ENCODE results near the gene PHLDA2.
A peak's percentile ranks its signal among the peaks of the same experiment; 100 is the strongest.

The PHLDA2 gene

GRCh38 chr11:2964782-2965181, 35.6 kb upstream of the PHLDA2 start:
- peaks cover 91% of the 10 kb centered on the region for H3K79me2 ChIP-seq (ENCODE audit: insufficient read depth, low read length)
- H3K27ac ChIP-seq (ENCODE audit: low read length), result no peak overlapping the region
- peaks cover 69% of the 10 kb centered on the region for H4K20me1 ChIP-seq (ENCODE audit: insufficient read depth, low read length)
- H3K27me3 ChIP-seq (ENCODE audit: insufficient read depth, low read length, poor library complexity), result no peaks in the 10 kb centered on the region
- ATAC-seq (ENCODE audit: insufficient read depth, low read depth), result no peak
- no peak overlapping the region for H3K4me3 ChIP-seq (ENCODE audit: low read depth in 1 of 2, low read length in 2 of 2)
- no peak for TF ChIP-seq EZH2 (IDR thresholded peaks at IDR 0.05; ENCODE audit: borderline replicate concordance, low read depth, low read length, severe bottlenecking)
- TF ChIP-seq, protein P1, sequence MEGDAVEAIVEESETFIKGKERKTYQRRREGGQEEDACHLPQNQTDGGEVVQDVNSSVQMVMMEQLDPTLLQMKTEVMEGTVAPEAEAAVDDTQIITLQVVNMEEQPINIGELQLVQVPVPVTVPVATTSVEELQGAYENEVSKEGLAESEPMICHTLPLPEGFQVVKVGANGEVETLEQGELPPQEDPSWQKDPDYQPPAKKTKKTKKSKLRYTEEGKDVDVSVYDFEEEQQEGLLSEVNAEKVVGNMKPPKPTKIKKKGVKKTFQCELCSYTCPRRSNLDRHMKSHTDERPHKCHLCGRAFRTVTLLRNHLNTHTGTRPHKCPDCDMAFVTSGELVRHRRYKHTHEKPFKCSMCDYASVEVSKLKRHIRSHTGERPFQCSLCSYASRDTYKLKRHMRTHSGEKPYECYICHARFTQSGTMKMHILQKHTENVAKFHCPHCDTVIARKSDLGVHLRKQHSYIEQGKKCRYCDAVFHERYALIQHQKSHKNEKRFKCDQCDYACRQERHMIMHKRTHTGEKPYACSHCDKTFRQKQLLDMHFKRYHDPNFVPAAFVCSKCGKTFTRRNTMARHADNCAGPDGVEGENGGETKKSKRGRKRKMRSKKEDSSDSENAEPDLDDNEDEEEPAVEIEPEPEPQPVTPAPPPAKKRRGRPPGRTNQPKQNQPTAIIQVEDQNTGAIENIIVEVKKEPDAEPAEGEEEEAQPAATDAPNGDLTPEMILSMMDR (IDR thresholded peaks at IDR 0.05; ENCODE audit: borderline replicate concordance, extremely low read depth, low read length, poor library complexity, severe bottlenecking), result no peak
- DNase-seq, result no peak
- H3K9ac ChIP-seq (ENCODE audit: low read depth, low read length), result no peak overlapping the region
- H3K4me1 ChIP-seq (ENCODE audit: insufficient read depth, low read length), result no peaks in the 10 kb centered on the region
- no peaks in the 10 kb centered on the region for H3K9me3 ChIP-seq (ENCODE audit: insufficient read depth, low read length, severe bottlenecking)
- H2AFZ ChIP-seq (ENCODE audit: low read depth, low read length), result no peak overlapping the region
- peaks cover 95% of the 10 kb centered on the region for H3K36me3 ChIP-seq (ENCODE audit: insufficient read depth, low read length)
- no peak overlapping the region for H3K4me2 ChIP-seq (ENCODE audit: insufficient read depth, low read length)

DNA sequence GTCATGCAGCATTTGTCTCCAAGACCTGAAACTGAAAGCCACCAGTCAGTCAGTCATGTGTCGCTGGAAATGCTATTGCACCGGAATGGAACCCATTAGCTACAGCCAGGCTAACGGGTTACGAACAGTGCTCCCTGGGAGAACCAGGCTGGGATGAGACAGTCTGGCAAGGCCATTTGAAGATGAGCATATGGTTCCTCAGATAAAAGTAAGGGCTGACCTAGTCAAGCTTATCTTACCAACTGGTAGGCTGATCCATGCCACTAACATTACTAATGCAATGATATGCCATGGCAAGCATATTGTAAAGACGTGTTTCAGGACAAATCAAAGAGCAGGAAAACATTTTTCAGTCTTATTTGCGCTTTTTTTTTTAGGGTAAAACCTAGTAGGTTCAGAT, 34.5 kb upstream of the PHLDA2 start:
- Histone ChIP-seq H3K9me3 (ENCODE audit: insufficient read depth, low read length, severe bottlenecking) (no peaks in the 10 kb centered on the region), H3K79me2 (ENCODE audit: insufficient read depth, low read length) (peaks cover 84% of the 10 kb centered on the region), H3K36me3 (ENCODE audit: insufficient read depth, low read length) (peaks cover 95% of the 10 kb centered on the region), H3K27me3 (ENCODE audit: insufficient read depth, low read length, poor library complexity) (no peaks in the 10 kb centered on the region), H3K4me1 (ENCODE audit: insufficient read depth, low read length) (no peaks in the 10 kb centered on the region), H3K9ac (ENCODE audit: low read depth, low read length) (no peak overlapping the region), H3K27ac (ENCODE audit: low read length) (no peak overlapping the region), H2AFZ (ENCODE audit: low read depth, low read length) (no peak overlapping the region), H4K20me1 (ENCODE audit: insufficient read depth, low read length) (peaks cover 71% of the 10 kb centered on the region), H3K4me2 (ENCODE audit: insufficient read depth, low read length) (no peak overlapping the region), H3K4me3 (ENCODE audit: low read depth in 1 of 2, low read length in 2 of 2) (no peak overlapping the region)
- DNase-seq (no peak), ATAC-seq (ENCODE audit: insufficient read depth, low read depth) (no peak)
- TF ChIP-seq, protein P1 (IDR thresholded peaks at IDR 0.05; ENCODE audit: borderline replicate concordance, extremely low read depth, low read length, poor library complexity, severe bottlenecking), result no peak
- no peak for TF ChIP-seq EZH2 (IDR thresholded peaks at IDR 0.05; ENCODE audit: borderline replicate concordance, low read depth, low read length, severe bottlenecking)

GRCh38 chr11:2963112-2963754, 34.0 kb upstream of the PHLDA2 start:
- peaks cover 84% of the 10 kb centered on the region for H3K79me2 ChIP-seq (ENCODE audit: insufficient read depth, low read length)
- TF ChIP-seq, protein P1 (IDR thresholded peaks at IDR 0.05; ENCODE audit: borderline replicate concordance, extremely low read depth, low read length, poor library complexity, severe bottlenecking), result no peak
- H3K36me3 ChIP-seq (ENCODE audit: insufficient read depth, low read length), result peaks cover 95% of the 10 kb centered on the region

More at GRCh38 chr11:2963112-2963754, 34.0 kb upstream of the PHLDA2 start:
- Histone ChIP-seq H3K9ac (ENCODE audit: low read depth, low read length) (no peak overlapping the region), H3K27ac (ENCODE audit: low read length) (no peak overlapping the region), H4K20me1 (ENCODE audit: insufficient read depth, low read length) (peaks cover 68% of the 10 kb centered on the region), H3K27me3 (ENCODE audit: insufficient read depth, low read length, poor library complexity) (no peaks in the 10 kb centered on the region), H2AFZ (ENCODE audit: low read depth, low read length) (no peak overlapping the region), H3K4me1 (ENCODE audit: insufficient read depth, low read length) (no peaks in the 10 kb centered on the region), H3K4me2 (ENCODE audit: insufficient read depth, low read length) (no peak overlapping the region), H3K4me3 (ENCODE audit: low read depth in 1 of 2, low read length in 2 of 2) (no peak overlapping the region), H3K9me3 (ENCODE audit: insufficient read depth, low read length, severe bottlenecking) (no peaks in the 10 kb centered on the region)
- DNase-seq (no peak), ATAC-seq (ENCODE audit: insufficient read depth, low read depth) (peak; percentile 12; the same call in 1 of the 3 replicates)

Measured in DND-41 (cell line).